Measurements from ENCODE around the gene SIGLEC14.

Gene SIGLEC14

DNA sequence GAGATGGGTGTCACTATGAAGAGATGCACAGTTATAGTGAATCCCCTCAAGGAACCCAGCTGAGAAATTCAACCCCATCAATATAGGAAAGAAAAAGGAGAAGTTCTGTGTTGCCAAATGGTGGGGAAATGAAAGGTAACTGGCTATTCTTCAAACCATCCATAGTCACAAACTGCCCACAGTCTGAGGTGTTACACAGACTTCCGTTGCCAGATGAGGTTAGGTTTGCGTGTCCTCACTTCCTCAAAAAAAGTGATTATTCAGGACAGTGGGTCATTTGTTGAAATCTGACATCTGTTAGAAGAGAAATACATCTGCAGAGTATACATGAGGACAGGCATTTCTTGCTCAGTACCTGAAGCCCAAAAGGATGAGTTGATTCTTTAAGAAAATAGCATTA is 25.4 kb downstream of the SIGLEC14 start:
- Histone ChIP-seq H3K27me3 (ENCODE audit: insufficient read depth, low read depth, severe bottlenecking) (peaks cover 77% of the 10 kb centered on the region), H3K27ac (no peak overlapping the region), H3K36me3 (no peaks in the 10 kb centered on the region), H3K4me3 (ENCODE audit: low read depth, low read length) (no peak overlapping the region), H3K9me3 (ENCODE audit: severe bottlenecking) (peaks cover 5% of the 10 kb centered on the region)
- TF ChIP-seq, protein P1, sequence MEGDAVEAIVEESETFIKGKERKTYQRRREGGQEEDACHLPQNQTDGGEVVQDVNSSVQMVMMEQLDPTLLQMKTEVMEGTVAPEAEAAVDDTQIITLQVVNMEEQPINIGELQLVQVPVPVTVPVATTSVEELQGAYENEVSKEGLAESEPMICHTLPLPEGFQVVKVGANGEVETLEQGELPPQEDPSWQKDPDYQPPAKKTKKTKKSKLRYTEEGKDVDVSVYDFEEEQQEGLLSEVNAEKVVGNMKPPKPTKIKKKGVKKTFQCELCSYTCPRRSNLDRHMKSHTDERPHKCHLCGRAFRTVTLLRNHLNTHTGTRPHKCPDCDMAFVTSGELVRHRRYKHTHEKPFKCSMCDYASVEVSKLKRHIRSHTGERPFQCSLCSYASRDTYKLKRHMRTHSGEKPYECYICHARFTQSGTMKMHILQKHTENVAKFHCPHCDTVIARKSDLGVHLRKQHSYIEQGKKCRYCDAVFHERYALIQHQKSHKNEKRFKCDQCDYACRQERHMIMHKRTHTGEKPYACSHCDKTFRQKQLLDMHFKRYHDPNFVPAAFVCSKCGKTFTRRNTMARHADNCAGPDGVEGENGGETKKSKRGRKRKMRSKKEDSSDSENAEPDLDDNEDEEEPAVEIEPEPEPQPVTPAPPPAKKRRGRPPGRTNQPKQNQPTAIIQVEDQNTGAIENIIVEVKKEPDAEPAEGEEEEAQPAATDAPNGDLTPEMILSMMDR (IDR thresholded peaks at IDR 0.05; ENCODE audit: low read depth, low read length): no peak
- no peak for DNase-seq

DNA sequence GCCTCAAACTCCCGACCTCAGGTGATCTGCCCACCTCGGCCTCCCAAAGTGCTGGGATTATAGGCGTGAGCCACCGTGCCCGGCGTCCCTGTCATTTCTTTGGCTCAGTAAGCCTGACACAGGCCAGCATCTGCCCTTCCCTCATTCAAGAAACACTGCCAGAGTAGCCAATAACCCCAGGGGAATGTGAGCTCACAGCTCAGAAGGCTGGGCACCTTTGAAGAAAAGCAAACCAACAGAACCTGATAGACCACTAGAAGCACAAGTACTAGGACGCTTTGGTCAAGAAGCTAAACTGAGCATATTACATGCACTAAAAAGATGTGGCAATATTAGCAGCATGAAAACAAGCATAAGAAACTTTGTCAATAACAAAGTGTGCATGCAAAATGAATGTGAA is 30.6 kb downstream of the SIGLEC14 start:
- no peaks in the 10 kb centered on the region for H3K9me3 ChIP-seq (ENCODE audit: severe bottlenecking)
- no peak overlapping the region for H3K27ac ChIP-seq
- no peaks in the 10 kb centered on the region for H3K36me3 ChIP-seq
- TF ChIP-seq, protein P1 (IDR thresholded peaks at IDR 0.05; ENCODE audit: low read depth, low read length): no peak
- peaks cover 79% of the 10 kb centered on the region for H3K27me3 ChIP-seq (ENCODE audit: insufficient read depth, low read depth, severe bottlenecking)
- no peak overlapping the region for H3K4me3 ChIP-seq (ENCODE audit: low read depth, low read length)
- no peak for DNase-seq

DNA sequence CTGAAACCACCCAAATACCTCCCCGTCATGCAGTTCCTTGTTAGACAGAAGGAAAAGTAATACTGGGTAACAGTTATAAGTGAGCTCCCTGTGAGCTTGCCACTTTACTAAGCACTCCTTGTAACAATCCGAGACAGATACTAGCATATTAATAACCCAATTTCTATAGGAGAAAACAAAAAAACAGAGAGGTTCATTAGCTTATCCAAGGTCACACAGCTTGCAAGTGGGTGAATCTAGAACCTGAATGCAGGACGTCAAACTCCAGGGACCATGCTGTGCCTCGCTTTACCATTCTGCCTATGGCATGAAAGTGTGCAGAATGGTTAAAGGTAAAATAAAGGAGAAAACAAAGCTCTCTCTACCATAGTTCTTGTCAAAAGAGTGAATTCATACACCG is 31.8 kb downstream of the SIGLEC14 start:
- Histone ChIP-seq H3K27me3 (ENCODE audit: insufficient read depth, low read depth, severe bottlenecking) (peaks cover 77% of the 10 kb centered on the region), H3K36me3 (no peaks in the 10 kb centered on the region), H3K27ac (no peak overlapping the region), H3K4me3 (ENCODE audit: low read depth, low read length) (no peak overlapping the region), H3K9me3 (ENCODE audit: severe bottlenecking) (no peaks in the 10 kb centered on the region)
- TF ChIP-seq, protein P1 (IDR thresholded peaks at IDR 0.05; ENCODE audit: low read depth, low read length): no peak
- no peak for DNase-seq

DNA sequence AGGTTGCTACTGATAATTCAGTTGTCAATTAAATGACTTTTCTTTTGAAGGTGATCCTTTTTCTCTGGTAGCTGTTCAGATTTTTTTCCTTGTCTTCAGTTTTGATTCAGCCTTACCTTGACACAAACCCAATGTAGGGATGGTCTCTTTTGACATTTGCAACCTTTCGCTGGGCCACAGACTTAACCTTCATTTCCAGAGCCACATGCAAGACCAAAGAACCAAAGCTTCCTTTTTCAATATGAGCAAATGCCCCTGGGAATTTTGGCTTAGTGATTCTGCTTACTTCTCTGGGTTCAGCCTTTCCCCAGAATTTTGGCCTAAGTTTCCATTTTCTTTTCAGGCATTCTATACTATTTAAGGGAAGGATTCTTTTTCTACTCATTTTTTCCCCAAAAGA is 36.0 kb downstream of the SIGLEC14 start:
- Histone ChIP-seq H3K27ac (no peak overlapping the region), H3K36me3 (no peaks in the 10 kb centered on the region), H3K9me3 (ENCODE audit: severe bottlenecking) (no peaks in the 10 kb centered on the region), H3K4me3 (ENCODE audit: low read depth, low read length) (no peak overlapping the region), H3K27me3 (ENCODE audit: insufficient read depth, low read depth, severe bottlenecking) (peaks cover 87% of the 10 kb centered on the region)
- TF ChIP-seq, protein P1 (IDR thresholded peaks at IDR 0.05; ENCODE audit: low read depth, low read length): no peak
- no peak for DNase-seq

DNA sequence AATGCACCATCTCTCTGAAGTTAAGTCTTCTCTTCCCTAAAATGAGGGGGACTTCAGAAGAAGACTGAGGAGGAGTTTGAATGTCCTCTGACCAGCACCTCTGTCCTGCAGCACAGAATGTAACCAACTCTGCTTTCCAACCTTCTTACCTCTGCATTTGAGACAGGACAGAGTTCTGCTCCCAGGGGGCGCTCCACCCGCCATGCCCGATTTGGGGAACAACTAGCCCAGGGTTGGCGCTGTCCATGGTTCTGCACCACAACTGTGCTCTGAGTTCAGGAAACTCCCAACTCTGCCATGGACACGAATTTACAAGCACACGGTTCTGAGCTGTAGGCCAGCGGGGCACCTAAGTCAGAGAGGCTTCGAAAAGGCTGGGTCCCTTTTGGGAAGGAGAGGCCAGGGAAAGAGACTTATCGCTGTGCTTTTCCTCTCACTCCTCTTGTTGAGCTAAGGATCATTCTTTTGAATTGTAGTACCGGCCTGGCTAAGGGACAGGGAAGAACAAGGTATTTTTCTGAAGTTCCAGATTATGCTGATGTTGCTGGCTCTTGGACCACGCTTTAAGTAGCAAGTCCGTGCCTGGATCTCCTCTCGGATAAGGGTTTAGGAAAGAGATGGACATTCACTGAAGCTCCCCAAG is 38.6 kb downstream of the SIGLEC14 start:
- TF ChIP-seq, protein P1 (IDR thresholded peaks at IDR 0.05; ENCODE audit: low read depth, low read length): peak; percentile 60
- Histone ChIP-seq H3K9me3 (ENCODE audit: severe bottlenecking) (no peaks in the 10 kb centered on the region), H3K36me3 (no peaks in the 10 kb centered on the region), H3K27me3 (ENCODE audit: insufficient read depth, low read depth, severe bottlenecking) (peaks cover 88% of the 10 kb centered on the region), H3K4me3 (ENCODE audit: low read depth, low read length) (no peak overlapping the region), H3K27ac (no peak overlapping the region)
- DNase-seq: peak; percentile 24

DNA sequence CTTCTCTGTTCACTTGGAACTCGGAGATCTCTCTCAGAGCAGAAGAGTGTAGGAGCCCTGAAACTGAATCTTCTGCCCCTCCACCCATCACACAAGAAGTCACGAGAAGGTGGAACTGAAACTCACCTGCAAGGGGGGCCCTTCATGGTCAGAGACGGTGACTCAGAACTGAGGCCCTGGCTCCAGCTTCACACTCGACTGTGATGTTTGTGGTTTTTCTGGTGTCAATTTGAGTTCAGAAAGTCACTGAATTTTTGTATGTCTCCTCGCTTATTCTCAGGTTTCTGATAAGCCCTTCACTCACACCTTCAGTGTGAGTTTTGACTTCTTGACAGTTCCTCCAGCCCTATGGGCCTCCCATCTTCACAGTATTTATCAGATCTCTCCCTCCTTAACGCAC is 39.5 kb downstream of the SIGLEC14 start:
- TF ChIP-seq, protein P1 (IDR thresholded peaks at IDR 0.05; ENCODE audit: low read depth, low read length): no peak
- H3K4me3 ChIP-seq (ENCODE audit: low read depth, low read length): no peak overlapping the region
- H3K27me3 ChIP-seq (ENCODE audit: insufficient read depth, low read depth, severe bottlenecking): peaks cover 86% of the 10 kb centered on the region
- no peak overlapping the region for H3K27ac ChIP-seq
- H3K9me3 ChIP-seq (ENCODE audit: severe bottlenecking): no peaks in the 10 kb centered on the region
- no peaks in the 10 kb centered on the region for H3K36me3 ChIP-seq
- no peak for DNase-seq
